ENCODE measurements around the gene ARHGAP18.

ARHGAP18 gene

GRCh38 chr6:129747588-129748112 is 37.7 kb upstream of the ARHGAP18 start:
- no peak overlapping the region for H3K27ac ChIP-seq (ENCODE audit: low read depth in 2 of 2, low read length in 2 of 2)
- no peak overlapping the region for H3K9ac ChIP-seq (ENCODE audit: low read depth in 1 of 2, low read length in 2 of 2)
- no peaks in the 10 kb centered on the region for H3K27me3 ChIP-seq (ENCODE audit: control insufficient read depth in 2 of 2, insufficient read depth in 2 of 2, low read length in 2 of 2)
- H3K9me3 ChIP-seq (ENCODE audit: control insufficient read depth in 2 of 2, low read length in 2 of 2) = no peaks in the 10 kb centered on the region
- H3K36me3 ChIP-seq (ENCODE audit: control insufficient read depth in 2 of 2, insufficient read depth in 2 of 2, low read length in 2 of 2) = no peaks in the 10 kb centered on the region
- H3K4me1 ChIP-seq (ENCODE audit: control insufficient read depth in 2 of 2, insufficient read depth in 2 of 2, low read length in 2 of 2) = peaks cover 2 to 3% of the 10 kb centered on the region in 2 donors
- no peak overlapping the region for H3K4me3 ChIP-seq (ENCODE audit: low read length in 2 of 2)

DNA sequence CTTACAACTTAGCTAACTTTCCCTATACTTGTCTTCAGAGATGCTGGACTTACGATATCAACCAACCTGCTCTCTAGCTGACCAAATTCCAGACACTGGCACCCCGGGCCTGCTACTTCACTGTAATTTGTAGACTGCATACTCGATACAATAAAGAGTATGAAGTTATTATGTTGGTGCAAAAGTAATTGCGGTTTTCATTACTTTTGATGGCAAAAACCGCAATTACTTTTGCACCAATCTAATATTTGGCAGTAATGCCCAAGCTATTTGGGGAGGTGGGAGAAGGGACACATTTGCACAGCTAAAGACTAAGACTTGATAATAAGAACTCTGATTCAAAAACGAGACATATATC is 34.9 kb upstream of the ARHGAP18 start:
- no peak overlapping the region for H3K9ac ChIP-seq (ENCODE audit: low read depth in 1 of 2, low read length in 2 of 2)
- peaks cover 0 to 3% of the 10 kb centered on the region in 2 donors for H3K4me1 ChIP-seq (ENCODE audit: control insufficient read depth in 2 of 2, insufficient read depth in 2 of 2, low read length in 2 of 2)
- H3K36me3 ChIP-seq (ENCODE audit: control insufficient read depth in 2 of 2, insufficient read depth in 2 of 2, low read length in 2 of 2) = no peaks in the 10 kb centered on the region
- H3K9me3 ChIP-seq (ENCODE audit: control insufficient read depth in 2 of 2, low read length in 2 of 2) = no peaks in the 10 kb centered on the region
- H3K27me3 ChIP-seq (ENCODE audit: control insufficient read depth in 2 of 2, insufficient read depth in 2 of 2, low read length in 2 of 2) = no peaks in the 10 kb centered on the region
- H3K27ac ChIP-seq (ENCODE audit: low read depth in 2 of 2, low read length in 2 of 2) = no peak overlapping the region
- H3K4me3 ChIP-seq (ENCODE audit: low read length in 2 of 2) = no peak overlapping the region

GRCh38 chr6:129744201-129744879 is 34.4 kb upstream of the ARHGAP18 start:
- Histone ChIP-seq H3K27ac (ENCODE audit: low read depth in 2 of 2, low read length in 2 of 2) (peak overlapping the region in 1 of 2 donors; percentile 48), H3K9ac (ENCODE audit: low read depth in 1 of 2, low read length in 2 of 2) (no peak overlapping the region), H3K4me3 (ENCODE audit: low read length in 2 of 2) (no peak overlapping the region), H3K36me3 (ENCODE audit: control insufficient read depth in 2 of 2, insufficient read depth in 2 of 2, low read length in 2 of 2) (no peaks in the 10 kb centered on the region), H3K4me1 (ENCODE audit: control insufficient read depth in 2 of 2, insufficient read depth in 2 of 2, low read length in 2 of 2) (peaks cover 0 to 3% of the 10 kb centered on the region in 2 donors), H3K27me3 (ENCODE audit: control insufficient read depth in 2 of 2, insufficient read depth in 2 of 2, low read length in 2 of 2) (no peaks in the 10 kb centered on the region), H3K9me3 (ENCODE audit: control insufficient read depth in 2 of 2, low read length in 2 of 2) (no peaks in the 10 kb centered on the region)

- Histone ChIP-seq H3K27ac (ENCODE audit: low read depth in 2 of 2, low read length in 2 of 2) (no peak overlapping the region), H3K4me1 (ENCODE audit: control insufficient read depth in 2 of 2, insufficient read depth in 2 of 2, low read length in 2 of 2) (no peaks in the 10 kb centered on the region), H3K4me3 (ENCODE audit: low read length in 2 of 2) (no peak overlapping the region), H3K9ac (ENCODE audit: low read depth in 1 of 2, low read length in 2 of 2) (no peak overlapping the region), H3K36me3 (ENCODE audit: control insufficient read depth in 2 of 2, insufficient read depth in 2 of 2, low read length in 2 of 2) (no peaks in the 10 kb centered on the region), H3K27me3 (ENCODE audit: control insufficient read depth in 2 of 2, insufficient read depth in 2 of 2, low read length in 2 of 2) (no peaks in the 10 kb centered on the region), H3K9me3 (ENCODE audit: control insufficient read depth in 2 of 2, low read length in 2 of 2) (no peaks in the 10 kb centered on the region)
Measured at GRCh38 chr6:129740013-129740412, 30.0 kb upstream of the ARHGAP18 start.

GRCh38 chr6:129736105-129736504 is 26.1 kb upstream of the ARHGAP18 start:
- no peaks in the 10 kb centered on the region for H3K9me3 ChIP-seq (ENCODE audit: control insufficient read depth in 2 of 2, low read length in 2 of 2)
- H3K4me3 ChIP-seq (ENCODE audit: low read length in 2 of 2) = no peak overlapping the region
- no peaks in the 10 kb centered on the region for H3K36me3 ChIP-seq (ENCODE audit: control insufficient read depth in 2 of 2, insufficient read depth in 2 of 2, low read length in 2 of 2)
- no peaks in the 10 kb centered on the region for H3K4me1 ChIP-seq (ENCODE audit: control insufficient read depth in 2 of 2, insufficient read depth in 2 of 2, low read length in 2 of 2)
- no peak overlapping the region for H3K27ac ChIP-seq (ENCODE audit: low read depth in 2 of 2, low read length in 2 of 2)
- no peaks in the 10 kb centered on the region for H3K27me3 ChIP-seq (ENCODE audit: control insufficient read depth in 2 of 2, insufficient read depth in 2 of 2, low read length in 2 of 2)
- H3K9ac ChIP-seq (ENCODE audit: low read depth in 1 of 2, low read length in 2 of 2) = no peak overlapping the region

GRCh38 chr6:129733290-129733689 is 23.3 kb upstream of the ARHGAP18 start:
- no peak overlapping the region for H3K4me3 ChIP-seq (ENCODE audit: low read length in 2 of 2)
- no peaks in the 10 kb centered on the region for H3K27me3 ChIP-seq (ENCODE audit: control insufficient read depth in 2 of 2, insufficient read depth in 2 of 2, low read length in 2 of 2)

GRCh38 chr6:129732542-129732941 is 22.6 kb upstream of the ARHGAP18 start:
- Histone ChIP-seq H3K4me3 (ENCODE audit: low read length in 2 of 2) (no peak overlapping the region), H3K27me3 (ENCODE audit: control insufficient read depth in 2 of 2, insufficient read depth in 2 of 2, low read length in 2 of 2) (no peaks in the 10 kb centered on the region)

More at GRCh38 chr6:129733290-129733689, 23.3 kb upstream of the ARHGAP18 start:
- no peak overlapping the region for H3K27ac ChIP-seq (ENCODE audit: low read depth in 2 of 2, low read length in 2 of 2)
- no peaks in the 10 kb centered on the region for H3K36me3 ChIP-seq (ENCODE audit: control insufficient read depth in 2 of 2, insufficient read depth in 2 of 2, low read length in 2 of 2)
- no peaks in the 10 kb centered on the region for H3K4me1 ChIP-seq (ENCODE audit: control insufficient read depth in 2 of 2, insufficient read depth in 2 of 2, low read length in 2 of 2)
- no peaks in the 10 kb centered on the region for H3K9me3 ChIP-seq (ENCODE audit: control insufficient read depth in 2 of 2, low read length in 2 of 2)
- no peak overlapping the region for H3K9ac ChIP-seq (ENCODE audit: low read depth in 1 of 2, low read length in 2 of 2)

GRCh38 chr6:129732034-129732433 is 22.1 kb upstream of the ARHGAP18 start:
- H3K27ac ChIP-seq (ENCODE audit: low read depth in 2 of 2, low read length in 2 of 2) = no peak overlapping the region
- H3K4me3 ChIP-seq (ENCODE audit: low read length in 2 of 2) = no peak overlapping the region
- no peaks in the 10 kb centered on the region for H3K27me3 ChIP-seq (ENCODE audit: control insufficient read depth in 2 of 2, insufficient read depth in 2 of 2, low read length in 2 of 2)

More at GRCh38 chr6:129732542-129732941, 22.6 kb upstream of the ARHGAP18 start:
- no peak overlapping the region for H3K9ac ChIP-seq (ENCODE audit: low read depth in 1 of 2, low read length in 2 of 2)
- H3K27ac ChIP-seq (ENCODE audit: low read depth in 2 of 2, low read length in 2 of 2) = no peak overlapping the region
- H3K36me3 ChIP-seq (ENCODE audit: control insufficient read depth in 2 of 2, insufficient read depth in 2 of 2, low read length in 2 of 2) = no peaks in the 10 kb centered on the region
- H3K4me1 ChIP-seq (ENCODE audit: control insufficient read depth in 2 of 2, insufficient read depth in 2 of 2, low read length in 2 of 2) = no peaks in the 10 kb centered on the region
- no peaks in the 10 kb centered on the region for H3K9me3 ChIP-seq (ENCODE audit: control insufficient read depth in 2 of 2, low read length in 2 of 2)

GRCh38 chr6:129731428-129731827 is 21.5 kb upstream of the ARHGAP18 start:
- H3K9ac ChIP-seq (ENCODE audit: low read depth in 1 of 2, low read length in 2 of 2) = no peak overlapping the region
- no peaks in the 10 kb centered on the region for H3K27me3 ChIP-seq (ENCODE audit: control insufficient read depth in 2 of 2, insufficient read depth in 2 of 2, low read length in 2 of 2)
- no peaks in the 10 kb centered on the region for H3K9me3 ChIP-seq (ENCODE audit: control insufficient read depth in 2 of 2, low read length in 2 of 2)
- no peaks in the 10 kb centered on the region for H3K4me1 ChIP-seq (ENCODE audit: control insufficient read depth in 2 of 2, insufficient read depth in 2 of 2, low read length in 2 of 2)
- no peak overlapping the region for H3K27ac ChIP-seq (ENCODE audit: low read depth in 2 of 2, low read length in 2 of 2)
- H3K4me3 ChIP-seq (ENCODE audit: low read length in 2 of 2) = no peak overlapping the region
- H3K36me3 ChIP-seq (ENCODE audit: control insufficient read depth in 2 of 2, insufficient read depth in 2 of 2, low read length in 2 of 2) = no peaks in the 10 kb centered on the region

More at GRCh38 chr6:129732034-129732433, 22.1 kb upstream of the ARHGAP18 start:
- no peak overlapping the region for H3K9ac ChIP-seq (ENCODE audit: low read depth in 1 of 2, low read length in 2 of 2)
- no peaks in the 10 kb centered on the region for H3K36me3 ChIP-seq (ENCODE audit: control insufficient read depth in 2 of 2, insufficient read depth in 2 of 2, low read length in 2 of 2)
- H3K4me1 ChIP-seq (ENCODE audit: control insufficient read depth in 2 of 2, insufficient read depth in 2 of 2, low read length in 2 of 2) = no peaks in the 10 kb centered on the region
- no peaks in the 10 kb centered on the region for H3K9me3 ChIP-seq (ENCODE audit: control insufficient read depth in 2 of 2, low read length in 2 of 2)

DNA sequence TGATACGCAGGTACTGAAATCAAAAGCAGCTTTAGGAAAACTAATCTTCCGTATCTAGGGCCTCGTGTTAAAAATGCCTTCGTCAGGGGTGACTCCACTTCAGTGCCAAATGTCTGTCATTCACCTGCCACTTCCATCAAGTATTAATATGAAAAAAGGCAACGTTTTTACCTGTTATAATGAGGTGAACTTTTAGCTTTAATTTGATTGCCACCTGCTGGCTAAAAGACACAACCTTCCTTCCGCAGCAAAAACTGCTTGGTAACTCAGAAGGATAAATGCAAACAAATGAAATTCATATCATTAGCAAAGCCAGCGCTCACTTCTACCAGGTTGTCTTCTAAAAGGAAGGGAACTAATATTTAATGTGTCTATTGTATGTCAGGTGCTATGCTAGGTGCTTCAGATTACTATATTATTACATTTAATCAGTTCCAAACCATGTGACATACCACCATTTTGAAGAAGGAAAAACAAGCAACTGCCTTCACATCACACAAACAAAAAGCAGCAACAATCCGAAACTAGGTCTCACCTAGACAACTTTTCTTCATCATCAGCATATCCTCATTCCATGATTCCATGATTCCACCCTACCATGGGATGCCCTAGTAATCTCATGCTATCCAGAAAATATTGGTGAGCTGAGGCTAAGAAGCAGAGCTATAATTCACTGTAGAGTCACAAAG is 20.6 kb upstream of the ARHGAP18 start:
- no peaks in the 10 kb centered on the region for H3K9me3 ChIP-seq (ENCODE audit: control insufficient read depth in 2 of 2, low read length in 2 of 2)
- H3K4me1 ChIP-seq (ENCODE audit: control insufficient read depth in 2 of 2, insufficient read depth in 2 of 2, low read length in 2 of 2) = no peaks in the 10 kb centered on the region
- no peak overlapping the region for H3K9ac ChIP-seq (ENCODE audit: low read depth in 1 of 2, low read length in 2 of 2)
- no peak overlapping the region for H3K27ac ChIP-seq (ENCODE audit: low read depth in 2 of 2, low read length in 2 of 2)
- H3K36me3 ChIP-seq (ENCODE audit: control insufficient read depth in 2 of 2, insufficient read depth in 2 of 2, low read length in 2 of 2) = no peaks in the 10 kb centered on the region
- H3K27me3 ChIP-seq (ENCODE audit: control insufficient read depth in 2 of 2, insufficient read depth in 2 of 2, low read length in 2 of 2) = no peaks in the 10 kb centered on the region
- no peak overlapping the region for H3K4me3 ChIP-seq (ENCODE audit: low read length in 2 of 2)
